ENCODE results near the gene ABLIM3.

- TF ChIP-seq CTCF (IDR thresholded peaks at IDR 0.05; ENCODE audit: insufficient read depth, low read length, poor library complexity, severe bottlenecking) (peak; percentile 85), EZH2phosphoT487 (conservative IDR thresholded peaks at IDR 0.05; ENCODE audit: low read length) (no peak)
Measured at GRCh38 chr5:149264439-149265067, 123.3 kb downstream of the ABLIM3 start.

Data from SU-DHL-6 (cell line).